Adrenal gland (tissue), 12 donors: ENCODE measurements around the gene GOLGA8J. TPM values are rescaled to one million over a fixed set of nuclear protein-coding genes. Genes with fewer than 3 reads are reported as not detected.
"Not testable (repeated sequence)": the region's sequence is repeated elsewhere in the genome, so short reads cannot be mapped to it uniquely, and the experiment has no call there.

Source experiments
- DNase-seq, 7 donors: peaks; one replicate each; pipeline ENCODE4 v3.0.0-alpha.2; 2019 to 2020
- H3K27ac ChIP-seq, 5 donors: fragments of 200-600 bp; sonication (generic) in 4 of 5; 1 replicate in 3 of 5; 2 replicates in 2 of 5; pipeline versions ENCODE4 v1.5.1 to v1.8.0; 2016 to 2020; ENCODE audit warnings: mild to moderate bottlenecking in 1 of 5
- H3K27me3 ChIP-seq: fragments of 200-600 bp; 2 replicates; pipeline ENCODE4 v1.8.0; 2021
- H3K36me3 ChIP-seq, 2 donors: fragments of 200-600 bp; replicated peaks in 1 of 2; 1 replicate in 1 of 2; 2 replicates in 1 of 2; pipeline versions ENCODE4 v1.5.1 to v1.8.0; 2018 to 2022
- H3K4me1 ChIP-seq, 2 donors: fragments of 200-600 bp; replicated peaks in 1 of 2; 1 replicate in 1 of 2; 2 replicates in 1 of 2; pipeline versions ENCODE4 v1.5.1 to v1.8.0; 2018 to 2021
- H3K4me3 ChIP-seq, 4 donors: fragments of 200-600 bp; sonication (generic) in 3 of 4; one replicate each; pipeline ENCODE4 v1.5.1; 2016 to 2018
- H3K9me3 ChIP-seq, 3 donors: fragments of 200-600 bp; sonication (generic) in 1 of 3; replicated peaks in 1 of 3; 1 replicate in 2 of 3; 2 replicates in 1 of 3; pipeline versions ENCODE4 v1.5.1 to v1.8.0; 2016 to 2021
- WGBS, 4 donors: extraction: QIAGEN DNeasy Blood & Tissue Kit in 2 of 4; methylation state at CpG; one replicate each; pipeline versions ENCODE4 v1.1.5 to v1.1.7; 2013 to 2017; 5-methylcytosine and 5-hydroxymethylcytosine counted together
- intact Hi-C, 2 donors: fragments of 100-400 bp; cut with DNase I; formaldehyde crosslinking; loops; one replicate each; pipeline versions ENCODE4 v1.14.1 to v1.15.0; 2022 to 2023
- polyA plus RNA-seq, 3 donors: library from polyadenylated mRNA; stranded (reverse); fragments of 200-250 nt in 2 of 3; fragments of 350-450 nt in 1 of 3; fragmentation: Illumina TruSeq in 1 of 3; extraction: RNeasy Lipid Tissue Mini Kit (QIAGEN cat#74804) in 1 of 3; gene quantifications; one replicate each; pipeline ENCODE4 v1.2.3, GENCODE V29; 2013 to 2014
- small RNA-seq, 2 donors: library from RNA; depleted of rRNA; stranded (forward); fragments of <200 nt; gene quantifications; one replicate each; pipeline ENCODE3, GENCODE V24; 2016
- total RNA-seq, 9 donors: library from RNA; depleted of rRNA in 4 of 9; stranded (reverse); fragments of >200 nt in 4 of 9; fragments of 120-200 nt in 1 of 9; fragmentation: NEBNext Ultra II Directional in 1 of 9; extraction: Animal tissue kit (Norgen Biotek cat#: 25700) in 1 of 9; gene quantifications; one replicate each; pipeline versions ENCODE4 v1.1.0 to v1.2.4, GENCODE V29; 2013 to 2023
- donor health status: healthy with polysubstance abuse.
- donor health status: Bipolar disorder and iron deficiency.
- donor health status: DM: yes; HTN: yes; CAD: no.
- donor health status: DM: no; HTN: no; CAD: no.
- donor health status: DM: no; HTN: no; CAD: no.
- donor health status: DM: yes; HTN: yes; CAD: no.

GOLGA8J gene
- total and polyA plus RNA-seq, 12 donors = 0.29 TPM; not detected in 11

DNA sequence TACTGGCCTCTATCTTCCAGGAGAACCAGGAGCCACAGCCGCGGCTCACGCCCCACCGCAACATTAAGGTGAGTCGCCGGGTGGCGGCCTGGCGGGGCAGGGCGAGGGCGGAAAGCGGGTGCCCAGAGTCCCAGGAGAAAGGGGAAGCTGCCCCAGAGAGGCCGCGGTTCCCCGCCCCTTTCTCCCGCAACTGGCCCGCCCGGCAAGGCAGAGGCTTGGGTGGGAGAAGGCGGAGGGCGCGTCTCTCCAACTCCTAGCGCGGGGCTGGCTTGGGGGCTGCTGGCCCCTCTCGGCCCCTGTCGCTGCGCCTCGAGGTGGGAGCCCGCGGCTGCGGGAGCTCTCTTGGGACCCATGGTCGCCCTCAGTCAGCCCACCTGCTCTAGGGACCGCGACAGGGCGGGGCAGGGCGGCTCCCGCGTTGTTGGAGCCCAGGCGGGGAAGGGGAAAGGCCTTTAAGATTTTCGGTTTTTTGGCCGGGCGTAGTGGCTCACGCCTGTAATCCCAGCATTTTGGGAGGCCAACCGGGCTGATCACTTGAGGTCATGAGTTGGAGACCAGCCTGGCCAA, 21.3 kb downstream of the GOLGA8J start:
- H3K27ac ChIP-seq, H3K27me3 ChIP-seq, H3K4me1 ChIP-seq, H3K4me3 ChIP-seq, DNase-seq, intact Hi-C loops, H3K9me3 ChIP-seq, H3K36me3 ChIP-seq: not testable (repeated sequence)
- 5% methylated on average over 9 to 20 of the region's 42 CpGs; no CpG with 5 or more reads in 2 of the 4 donors for WGBS, 4 donors

DNA sequence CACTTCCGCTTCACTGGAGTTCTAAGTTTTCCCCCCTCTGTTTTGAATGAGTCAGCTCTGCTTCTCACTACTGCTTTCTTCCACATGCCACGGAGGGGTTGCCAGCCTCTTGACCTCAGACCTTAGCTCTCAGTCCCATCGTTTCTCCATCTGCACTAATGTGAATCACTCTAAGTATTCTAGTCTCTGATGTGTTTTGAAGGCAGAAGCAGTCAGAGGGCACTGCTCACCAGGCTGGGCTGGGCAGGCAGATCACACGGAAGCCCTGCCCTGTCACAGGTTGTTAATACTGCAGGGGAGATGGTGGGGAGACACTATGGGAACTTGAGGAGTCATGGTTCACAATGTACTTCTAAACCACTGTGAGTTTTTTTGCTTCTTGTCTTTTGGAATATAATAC, 27.8 kb downstream of the GOLGA8J start:
- WGBS, 4 donors = no CpG with 5 or more reads among the region's 4 CpGs
- H3K27ac ChIP-seq, H3K4me3 ChIP-seq, H3K27me3 ChIP-seq, H3K4me1 ChIP-seq, intact Hi-C loops, H3K9me3 ChIP-seq, DNase-seq, H3K36me3 ChIP-seq: not testable (repeated sequence)

DNA sequence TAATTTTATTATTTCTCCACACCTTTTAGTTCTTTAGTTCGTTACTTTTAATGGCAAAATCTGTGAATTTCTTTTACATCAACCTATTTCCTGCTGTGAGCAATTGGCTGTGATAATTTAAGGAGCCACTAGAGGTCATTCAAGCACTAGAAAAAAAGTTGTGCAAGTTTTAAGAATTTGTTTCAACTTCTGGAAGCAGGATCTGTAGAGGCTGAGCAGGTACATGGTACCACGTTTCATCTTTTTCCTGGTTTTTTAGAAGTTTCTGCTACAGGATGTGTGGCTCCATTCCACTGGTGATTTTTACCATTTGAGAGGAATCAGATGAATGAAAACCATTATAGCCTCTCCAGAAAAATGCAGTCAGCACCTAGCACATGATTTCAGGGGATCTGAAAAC, 47.3 kb downstream of the GOLGA8J start:
- H3K27me3 ChIP-seq, H3K27ac ChIP-seq, intact Hi-C loops, H3K9me3 ChIP-seq, H3K4me3 ChIP-seq, DNase-seq, H3K4me1 ChIP-seq, H3K36me3 ChIP-seq: not testable (repeated sequence)
- WGBS, 4 donors = 0 to 13% (median 4%) methylated on average over 1 of the region's 2 CpGs

DNA sequence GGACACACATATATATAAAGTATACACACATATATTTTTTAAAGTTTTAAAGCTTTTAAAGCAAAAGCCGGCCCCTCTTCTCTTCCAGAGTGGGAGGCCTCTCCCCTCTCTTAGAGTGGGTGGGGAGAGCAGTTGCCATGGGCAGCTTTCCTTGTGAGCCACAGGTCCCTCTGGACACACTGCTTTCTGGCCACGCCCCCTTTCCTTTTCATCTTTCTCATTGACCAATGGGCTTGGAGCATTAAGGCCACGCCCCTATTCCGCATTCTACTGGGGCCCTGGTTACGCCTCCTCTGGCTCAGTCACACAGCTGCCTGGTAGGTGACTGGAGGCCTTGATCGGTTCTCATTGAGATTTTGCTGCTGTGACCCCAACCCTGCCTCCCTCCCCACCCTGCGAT, 52.0 kb downstream of the GOLGA8J start, which contains the start of gene GOLGA8T:
GOLGA8T (plus strand) TSS at position 301 of the 400 bp plus-strand sequence; CDS start at position 399, 98 bp downstream.
- intact Hi-C loops, H3K9me3 ChIP-seq, H3K27me3 ChIP-seq, H3K36me3 ChIP-seq, H3K4me3 ChIP-seq, H3K27ac ChIP-seq, DNase-seq, H3K4me1 ChIP-seq: not testable (repeated sequence)
- WGBS, 4 donors = no CpG with 5 or more reads among the region's 7 CpGs

Small RNAs within 50 kb of the gene (small RNA-seq; reads per million reads assigned to genes)
- gene RF00096 = 0 reads per million in 2 donors
- gene RN7SL673P = 0 reads per million in 2 donors

Other genes with a start within 250 kb of the GOLGA8J start
- gene GOLGA8T, start 52.1 kb downstream of the GOLGA8J start, total RNA-seq = under 1 TPM in 3 of 9 donors, not detected in 6; 0.31 to 0.44 (median 0.32) TPM
- gene GOLGA8T, start 52.1 kb downstream of the GOLGA8J start, polyA plus RNA-seq = under 1 TPM in 1 of 3 donors, not detected in 2; 0.10 TPM